Panc1 (cell line): ENCODE data around the gene ARHGEF38. TPM values are rescaled to one million over a fixed set of nuclear protein-coding genes. Genes with fewer than 3 reads are reported as not detected.

ENCODE experiments used
- ATAC-seq: fragments of 200-7000 bp; cut with Tn5 transposase; 2 replicates; pipeline ENCODE4 v1.9.1; 2020; ENCODE audit warnings: mild to moderate bottlenecking, moderate library complexity
- BruUV-seq: library from RNA; stranded (reverse); fragments of 400-500 nt; replicated peaks from 2 replicates; lab custom pipeline; 2021; lab: Mats Ljungman, UMichigan
- CTCF ChIA-PET: fragments of 300-600 bp; sonication (Branson Sonifier 250); formaldehyde crosslinking; loops from one replicate; lab custom pipeline; 2022; ENCODE audit warnings: antibody characterized with exemption; lab: Charles Lee
- POLR2A ChIA-PET: fragments of 300-600 bp; sonication (Branson Sonifier 250); formaldehyde crosslinking; loops from one replicate; lab custom pipeline; 2022; ENCODE audit warnings: antibody characterized with exemption; lab: Charles Lee
- DNase-seq: peaks from one replicate; pipeline ENCODE4 v3.0.0-alpha.2; 2010; ENCODE audit warnings: low read depth, low spot score
- H3K27ac ChIP-seq: 2 replicates; pipeline ENCODE4 v1.5.1; 2011; ENCODE audit warnings: mild to moderate bottlenecking, low read length, inconsistent platforms
- H3K27me3 ChIP-seq: fragments of 200-500 bp; sonication (Bioruptor generic); 2 replicates; pipeline ENCODE4 v1.6.0; 2014; ENCODE audit warnings: low read length, inconsistent platforms; ENCODE audit not compliant: control insufficient read depth, insufficient read depth
- H3K36me3 ChIP-seq: fragments of 200-500 bp; sonication (Bioruptor generic); 2 replicates; pipeline ENCODE4 v1.5.1; 2014; ENCODE audit warnings: inconsistent platforms, mild to moderate bottlenecking, low read length, moderate library complexity; ENCODE audit not compliant: control insufficient read depth, insufficient read depth
- H3K4me1 ChIP-seq: 2 replicates; pipeline ENCODE4 v1.5.1; 2011; ENCODE audit warnings: inconsistent platforms, mild to moderate bottlenecking, low read length, moderate library complexity; ENCODE audit not compliant: control insufficient read depth, insufficient read depth
- H3K4me3 ChIP-seq, 2 experiments: 2 replicates each; pipeline ENCODE4 v1.5.1; 2011 to 2012; ENCODE audit warnings: low read depth in 2 of 2, low read length in 2 of 2, mild to moderate bottlenecking in 2 of 2, inconsistent platforms in 1 of 2, moderate library complexity in 1 of 2
- H3K9me3 ChIP-seq: fragments of 200-500 bp; sonication (Bioruptor generic); 2 replicates; pipeline ENCODE4 v1.5.1; 2014; ENCODE audit warnings: low read depth, mild to moderate bottlenecking, inconsistent platforms, low read length, moderate library complexity; ENCODE audit not compliant: control insufficient read depth, insufficient read depth
- POLR2AphosphoS5 ChIP-seq: IDR thresholded peaks from 2 replicates; pipeline ENCODE4 v1.6.1; 2012; ENCODE audit warnings: mild to moderate bottlenecking, low read depth, low read length, moderate library complexity
- SIN3A ChIP-seq: IDR thresholded peaks from 2 replicates; pipeline ENCODE4 v1.6.1; 2012; ENCODE audit warnings: low read depth, mild to moderate bottlenecking, low read length, moderate library complexity, borderline replicate concordance; ENCODE audit not compliant: insufficient read depth
- TCF7L2 ChIP-seq: IDR thresholded peaks from 2 replicates; pipeline ENCODE4 v1.6.1; 2011; ENCODE audit warnings: mild to moderate bottlenecking, low read depth, low read length, inconsistent platforms
- in situ Hi-C: cut with HindIII; loops from 2 replicates; pipeline ENCODE4 v1.10.0; 2016; ENCODE audit warnings: low sequenced_read_pairs, low pct_unique_long_range_greater_than_20kb
- intact Hi-C: fragments of 100-400 bp; cut with micrococcal nuclease; formaldehyde crosslinking; loops from one replicate; pipeline ENCODE4 v1.10.0; 2022; ENCODE audit not compliant: unreplicated experiment
- total RNA-seq: library from RNA; stranded (reverse); gene quantifications from one replicate; pipeline ENCODE4 v1.2.1, GENCODE V29; 2021; ENCODE audit not compliant: unreplicated experiment
- TF ChIP-seq, protein P1 (sequence below): fragments of 450-650 bp; IDR thresholded peaks from 2 replicates; pipeline ENCODE4 v1.5.1; 2017; ENCODE audit warnings: mild to moderate bottlenecking
- TF ChIP-seq, protein P2 (sequence below), 2 experiments: IDR thresholded peaks; 2 replicates each; pipeline ENCODE4 v1.6.1; 2011 to 2012; ENCODE audit warnings: low read depth in 2 of 2, control low read depth in 1 of 2, low read length in 1 of 2, mild to moderate bottlenecking in 1 of 2, moderate library complexity in 1 of 2; ENCODE audit not compliant: insufficient read depth in 1 of 2

Gene ARHGEF38
- total RNA-seq, 1 experiment from 2014 or later: not detected

DNA sequence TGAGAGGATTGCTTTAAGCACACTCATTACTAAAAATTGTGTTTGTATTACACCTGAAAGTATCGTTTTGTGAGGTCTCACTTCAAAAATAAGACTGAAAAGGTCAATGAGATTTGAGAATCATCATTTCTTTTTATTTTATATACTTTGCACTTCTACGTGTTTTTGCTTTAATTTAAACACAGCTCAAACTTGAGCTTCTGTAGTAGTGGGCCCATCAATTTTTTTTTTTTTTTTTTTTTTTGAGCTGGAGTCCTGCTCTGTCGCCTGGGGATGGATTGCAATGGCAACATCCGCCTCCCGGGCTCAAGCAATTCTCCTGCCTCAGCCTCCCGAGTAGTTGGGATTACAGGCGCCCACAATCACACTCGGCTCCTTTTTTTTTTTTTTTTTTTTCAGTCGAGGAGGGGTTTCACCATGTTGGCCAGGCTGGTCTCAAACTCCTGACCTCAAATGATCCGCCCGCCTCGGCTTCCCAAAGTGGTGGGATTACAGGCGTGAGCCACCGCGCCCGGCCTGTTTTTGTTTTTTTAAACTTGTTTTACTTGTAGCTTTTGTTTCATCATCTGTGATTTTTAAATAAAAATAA is 157.7 kb downstream of the ARHGEF38 start:
- Histone ChIP-seq H3K27me3 (no peaks in the 10 kb centered on the region), H3K27ac (peak overlapping the region; percentile 29; the same call in 1 of the 2 replicates), H3K9me3 (no peaks in the 10 kb centered on the region), H3K4me1 (peaks cover 5% of the 10 kb centered on the region), H3K36me3 (peaks cover 6% of the 10 kb centered on the region; the same call in 1 of the 2 replicates), H3K4me3 (peak overlapping the region; percentile 82 to 88)
- POLR2A ChIA-PET: interaction anchor here (0.5 kb wide), 1 partner anchor 237 kb away, joined by 4 read pairs; no protein-coding TSS in a partner anchor
- intact Hi-C loops: no loop called here
- DNase-seq (no peak), ATAC-seq (no peak)
- CTCF ChIA-PET: no interaction called here
- in situ Hi-C loops: no loop called here
- TF ChIP-seq POLR2AphosphoS5: no peak
- TF ChIP-seq SIN3A: no peak
- TF ChIP-seq, protein P1, sequence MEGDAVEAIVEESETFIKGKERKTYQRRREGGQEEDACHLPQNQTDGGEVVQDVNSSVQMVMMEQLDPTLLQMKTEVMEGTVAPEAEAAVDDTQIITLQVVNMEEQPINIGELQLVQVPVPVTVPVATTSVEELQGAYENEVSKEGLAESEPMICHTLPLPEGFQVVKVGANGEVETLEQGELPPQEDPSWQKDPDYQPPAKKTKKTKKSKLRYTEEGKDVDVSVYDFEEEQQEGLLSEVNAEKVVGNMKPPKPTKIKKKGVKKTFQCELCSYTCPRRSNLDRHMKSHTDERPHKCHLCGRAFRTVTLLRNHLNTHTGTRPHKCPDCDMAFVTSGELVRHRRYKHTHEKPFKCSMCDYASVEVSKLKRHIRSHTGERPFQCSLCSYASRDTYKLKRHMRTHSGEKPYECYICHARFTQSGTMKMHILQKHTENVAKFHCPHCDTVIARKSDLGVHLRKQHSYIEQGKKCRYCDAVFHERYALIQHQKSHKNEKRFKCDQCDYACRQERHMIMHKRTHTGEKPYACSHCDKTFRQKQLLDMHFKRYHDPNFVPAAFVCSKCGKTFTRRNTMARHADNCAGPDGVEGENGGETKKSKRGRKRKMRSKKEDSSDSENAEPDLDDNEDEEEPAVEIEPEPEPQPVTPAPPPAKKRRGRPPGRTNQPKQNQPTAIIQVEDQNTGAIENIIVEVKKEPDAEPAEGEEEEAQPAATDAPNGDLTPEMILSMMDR: no peak
- TF ChIP-seq TCF7L2: no peak
- TF ChIP-seq, protein P2, sequence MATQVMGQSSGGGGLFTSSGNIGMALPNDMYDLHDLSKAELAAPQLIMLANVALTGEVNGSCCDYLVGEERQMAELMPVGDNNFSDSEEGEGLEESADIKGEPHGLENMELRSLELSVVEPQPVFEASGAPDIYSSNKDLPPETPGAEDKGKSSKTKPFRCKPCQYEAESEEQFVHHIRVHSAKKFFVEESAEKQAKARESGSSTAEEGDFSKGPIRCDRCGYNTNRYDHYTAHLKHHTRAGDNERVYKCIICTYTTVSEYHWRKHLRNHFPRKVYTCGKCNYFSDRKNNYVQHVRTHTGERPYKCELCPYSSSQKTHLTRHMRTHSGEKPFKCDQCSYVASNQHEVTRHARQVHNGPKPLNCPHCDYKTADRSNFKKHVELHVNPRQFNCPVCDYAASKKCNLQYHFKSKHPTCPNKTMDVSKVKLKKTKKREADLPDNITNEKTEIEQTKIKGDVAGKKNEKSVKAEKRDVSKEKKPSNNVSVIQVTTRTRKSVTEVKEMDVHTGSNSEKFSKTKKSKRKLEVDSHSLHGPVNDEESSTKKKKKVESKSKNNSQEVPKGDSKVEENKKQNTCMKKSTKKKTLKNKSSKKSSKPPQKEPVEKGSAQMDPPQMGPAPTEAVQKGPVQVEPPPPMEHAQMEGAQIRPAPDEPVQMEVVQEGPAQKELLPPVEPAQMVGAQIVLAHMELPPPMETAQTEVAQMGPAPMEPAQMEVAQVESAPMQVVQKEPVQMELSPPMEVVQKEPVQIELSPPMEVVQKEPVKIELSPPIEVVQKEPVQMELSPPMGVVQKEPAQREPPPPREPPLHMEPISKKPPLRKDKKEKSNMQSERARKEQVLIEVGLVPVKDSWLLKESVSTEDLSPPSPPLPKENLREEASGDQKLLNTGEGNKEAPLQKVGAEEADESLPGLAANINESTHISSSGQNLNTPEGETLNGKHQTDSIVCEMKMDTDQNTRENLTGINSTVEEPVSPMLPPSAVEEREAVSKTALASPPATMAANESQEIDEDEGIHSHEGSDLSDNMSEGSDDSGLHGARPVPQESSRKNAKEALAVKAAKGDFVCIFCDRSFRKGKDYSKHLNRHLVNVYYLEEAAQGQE (IDR thresholded peaks at IDR 0.05; ENCODE audit: insufficient read depth in 1 of 2, low read depth in 2 of 2, low read length in 1 of 2): no peak
- no TSS peak for BruUV-seq

DNA sequence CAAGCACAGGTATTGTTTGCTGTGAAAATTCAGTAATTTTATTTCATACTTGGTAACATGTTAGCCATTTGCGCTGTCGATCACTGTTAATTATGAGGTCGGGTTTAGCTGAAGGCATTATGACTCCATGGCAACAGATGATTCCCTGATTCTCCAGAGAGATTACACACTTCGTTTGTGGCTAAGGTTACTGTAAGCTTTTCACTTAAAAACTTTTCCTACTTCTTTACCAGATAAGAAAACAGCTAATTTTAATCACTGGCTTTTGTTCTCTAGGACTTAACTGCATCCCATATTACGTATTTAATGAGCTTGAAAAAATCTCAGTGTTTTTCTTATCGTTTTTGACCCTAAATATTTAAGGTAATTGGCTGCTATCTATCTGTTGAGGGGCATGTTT is 158.3 kb downstream of the ARHGEF38 start:
- ChIA-PET CTCF (no interaction called here), POLR2A (interaction anchor here (0.5 kb wide), 1 partner anchor 238 kb away, joined by 4 read pairs; no protein-coding TSS in a partner anchor)
- Histone ChIP-seq H3K4me3 (peak overlapping the region; percentile 82 to 88; a peak in 3 of 4 replicates), H3K27ac (peak overlapping the region; percentile 29; the same call in 1 of the 2 replicates), H3K27me3 (no peaks in the 10 kb centered on the region), H3K36me3 (peaks cover 6% of the 10 kb centered on the region; the same call in 1 of the 2 replicates), H3K9me3 (no peaks in the 10 kb centered on the region), H3K4me1 (peaks cover 5% of the 10 kb centered on the region)
- in situ Hi-C loops: no loop called here
- ATAC-seq (no peak), DNase-seq (no peak)
- TF ChIP-seq POLR2AphosphoS5 (no peak), SIN3A (no peak), TCF7L2 (no peak)
- TF ChIP-seq, protein P1: no peak
- TF ChIP-seq, protein P2 (IDR thresholded peaks at IDR 0.05; ENCODE audit: insufficient read depth in 1 of 2, low read depth in 2 of 2, low read length in 1 of 2): no peak
- no TSS peak for BruUV-seq
- intact Hi-C loops: no loop called here
